Activated CD8-positive, alpha-beta T cell treated with anti-CD3 and anti-CD28 coated beads for 36 hours (primary cell): ENCODE measurements around the gene WNT11. TPM values are rescaled to one million over a fixed set of nuclear protein-coding genes. Genes with fewer than 3 reads are reported as not detected.

Experiments used
- ATAC-seq: fragments of 200-7000 bp; cut with Tn5 transposase; one replicate; pipeline ENCODE4 v1.10.0; 2021; ENCODE audit warnings: mild to moderate bottlenecking, moderate library complexity
- CTCF ChIA-PET: fragments of 350-600 bp; sonication (Branson Sonifier 250); formaldehyde crosslinking; loops from one replicate; lab custom pipeline; 2021; ENCODE audit warnings: antibody characterized with exemption; lab: Charles Lee
- POLR2A ChIA-PET: fragments of 350-600 bp; sonication (Branson Sonifier 250); formaldehyde crosslinking; loops from one replicate; lab custom pipeline; 2021; ENCODE audit warnings: antibody characterized with exemption; lab: Charles Lee
- DNase-seq: peaks from one replicate; pipeline ENCODE4 v3.0.0-alpha.2; 2020
- H3K27ac Mint-ChIP-seq: one replicate; pipeline ENCODE4 v1.8.0; 2021; ENCODE audit warnings: mild to moderate bottlenecking, mixed read lengths
- H3K27me3 Mint-ChIP-seq: one replicate; pipeline ENCODE4 v1.8.0; 2021; ENCODE audit warnings: mixed read lengths
- H3K36me3 Mint-ChIP-seq: one replicate; pipeline ENCODE4 v1.8.0; 2021; ENCODE audit warnings: low read depth, mixed read lengths
- H3K4me1 Mint-ChIP-seq: one replicate; pipeline ENCODE4 v1.8.0; 2021; ENCODE audit warnings: low read depth, mixed read lengths
- H3K4me3 Mint-ChIP-seq: one replicate; pipeline ENCODE4 v1.8.0; 2021; ENCODE audit warnings: mild to moderate bottlenecking, moderate library complexity, mixed read lengths
- H3K9me3 Mint-ChIP-seq: one replicate; pipeline ENCODE4 v1.8.0; 2021; ENCODE audit warnings: mixed read lengths
- intact Hi-C: fragments of 100-400 bp; cut with micrococcal nuclease; formaldehyde crosslinking; loops from one replicate; pipeline ENCODE4 v1.10.0; 2022
- total RNA-seq, 2 experiments: library from RNA; stranded (reverse); gene quantifications; one replicate each; pipeline ENCODE4 v1.2.3, GENCODE V29; 2021
- TF ChIP-seq, protein P1 (sequence below): fragments of 200-600 bp; IDR thresholded peaks from one replicate; pipeline ENCODE4 v1.8.0; 2022; ENCODE audit warnings: antibody characterized with exemption, mild to moderate bottlenecking

The WNT11 gene
- total RNA-seq, 2 experiments from 2014 or later, result 0.32 to 0.43 TPM

DNA sequence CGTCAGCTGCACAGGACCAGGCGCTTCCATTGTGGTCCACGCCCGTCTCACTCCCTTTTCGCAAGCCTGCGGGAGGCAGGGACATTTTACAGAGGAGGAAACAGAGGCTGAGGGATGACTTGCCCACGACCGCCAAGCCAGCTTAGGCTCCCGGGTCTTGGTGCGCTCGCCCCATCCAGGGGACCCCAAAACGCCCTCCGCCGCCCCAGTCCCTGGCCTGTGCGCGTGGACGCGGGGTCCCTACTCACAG is 300 bp downstream of the WNT11 start:
- no peaks in the 10 kb centered on the region for H3K36me3 Mint-ChIP-seq
- peaks cover 11% of the 10 kb centered on the region for H3K4me1 Mint-ChIP-seq
- peaks cover 43% of the 10 kb centered on the region for H3K27me3 Mint-ChIP-seq
- peak overlapping the region; percentile 49 for H3K4me3 Mint-ChIP-seq
- intact Hi-C loops, result loop anchor here (2.0 kb wide), 1 partner anchor 113 kb away; no protein-coding TSS in a partner anchor
- ATAC-seq (no peak), DNase-seq (no peak)
- H3K9me3 Mint-ChIP-seq, result no peaks in the 10 kb centered on the region
- TF ChIP-seq, protein P1, sequence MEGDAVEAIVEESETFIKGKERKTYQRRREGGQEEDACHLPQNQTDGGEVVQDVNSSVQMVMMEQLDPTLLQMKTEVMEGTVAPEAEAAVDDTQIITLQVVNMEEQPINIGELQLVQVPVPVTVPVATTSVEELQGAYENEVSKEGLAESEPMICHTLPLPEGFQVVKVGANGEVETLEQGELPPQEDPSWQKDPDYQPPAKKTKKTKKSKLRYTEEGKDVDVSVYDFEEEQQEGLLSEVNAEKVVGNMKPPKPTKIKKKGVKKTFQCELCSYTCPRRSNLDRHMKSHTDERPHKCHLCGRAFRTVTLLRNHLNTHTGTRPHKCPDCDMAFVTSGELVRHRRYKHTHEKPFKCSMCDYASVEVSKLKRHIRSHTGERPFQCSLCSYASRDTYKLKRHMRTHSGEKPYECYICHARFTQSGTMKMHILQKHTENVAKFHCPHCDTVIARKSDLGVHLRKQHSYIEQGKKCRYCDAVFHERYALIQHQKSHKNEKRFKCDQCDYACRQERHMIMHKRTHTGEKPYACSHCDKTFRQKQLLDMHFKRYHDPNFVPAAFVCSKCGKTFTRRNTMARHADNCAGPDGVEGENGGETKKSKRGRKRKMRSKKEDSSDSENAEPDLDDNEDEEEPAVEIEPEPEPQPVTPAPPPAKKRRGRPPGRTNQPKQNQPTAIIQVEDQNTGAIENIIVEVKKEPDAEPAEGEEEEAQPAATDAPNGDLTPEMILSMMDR, result no peak
- CTCF ChIA-PET, result interaction anchor here (1.6 kb wide), 1 partner anchor 20 kb away, joined by 3 read pairs; no protein-coding TSS in a partner anchor
- H3K27ac Mint-ChIP-seq, result no peak overlapping the region
- POLR2A ChIA-PET, result no interaction called here

DNA sequence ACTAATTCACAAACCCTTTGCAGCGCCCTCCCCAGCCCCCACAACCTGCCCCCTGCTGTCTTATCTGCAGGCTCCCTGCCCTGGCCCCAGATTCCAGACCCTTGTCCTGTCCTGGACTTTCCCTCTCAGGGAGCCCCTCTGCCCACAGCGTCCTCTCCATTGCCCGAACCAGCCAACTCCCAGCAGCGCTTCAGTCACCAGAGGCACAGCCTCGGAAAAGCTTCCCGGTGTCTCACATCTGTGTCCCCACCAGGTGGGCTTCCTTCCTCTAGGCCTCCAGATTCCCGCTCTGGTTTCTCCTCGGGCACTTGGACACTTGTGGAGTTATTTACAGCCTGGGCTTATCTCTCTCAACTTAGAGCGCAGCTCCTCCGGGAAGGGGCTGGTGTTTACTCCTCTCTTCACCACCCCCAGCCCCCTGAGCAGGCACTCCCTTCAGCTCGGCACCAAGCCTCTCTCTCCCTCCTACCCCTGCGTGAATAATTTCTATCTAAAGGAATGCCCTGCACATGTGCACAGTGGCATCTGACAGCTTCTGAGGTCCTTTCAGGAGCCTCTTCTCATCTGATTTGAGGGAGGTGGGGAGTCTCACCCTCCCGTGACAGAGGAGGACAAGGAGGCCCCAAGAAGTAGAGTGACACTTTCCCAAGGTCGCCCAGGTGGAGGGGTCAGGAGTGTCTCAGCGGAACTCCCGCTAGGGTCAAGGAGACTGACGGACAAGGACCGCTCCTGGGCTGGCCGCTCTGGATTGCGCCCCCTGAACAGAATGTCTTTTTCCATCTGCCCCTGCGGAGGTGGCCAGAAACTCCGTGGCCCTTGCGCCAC is 838 bp downstream of the WNT11 start:
- DNase-seq, result no peak
- H3K4me3 Mint-ChIP-seq, result peak overlapping the region; percentile 49
- TF ChIP-seq, protein P1, result no peak
- CTCF ChIA-PET, result interaction anchor here (1.3 to 1.6 kb wide), 2 partner anchors 20 to 114 kb away, joined by 3 read pairs; no protein-coding TSS in a partner anchor
- H3K4me1 Mint-ChIP-seq, result peaks cover 11% of the 10 kb centered on the region
- no peaks in the 10 kb centered on the region for H3K36me3 Mint-ChIP-seq
- H3K27ac Mint-ChIP-seq, result no peak overlapping the region
- no peaks in the 10 kb centered on the region for H3K9me3 Mint-ChIP-seq
- ATAC-seq, result no peak
- intact Hi-C loops, result loop anchor here (2.0 kb wide), 1 partner anchor 113 kb away; no protein-coding TSS in a partner anchor
- H3K27me3 Mint-ChIP-seq, result peaks cover 40% of the 10 kb centered on the region
- POLR2A ChIA-PET, result interaction anchor here (1.0 kb wide), 2 partner anchors 9 to 30 kb away, joined by 3 to 4 read pairs; no protein-coding TSS in a partner anchor

DNA sequence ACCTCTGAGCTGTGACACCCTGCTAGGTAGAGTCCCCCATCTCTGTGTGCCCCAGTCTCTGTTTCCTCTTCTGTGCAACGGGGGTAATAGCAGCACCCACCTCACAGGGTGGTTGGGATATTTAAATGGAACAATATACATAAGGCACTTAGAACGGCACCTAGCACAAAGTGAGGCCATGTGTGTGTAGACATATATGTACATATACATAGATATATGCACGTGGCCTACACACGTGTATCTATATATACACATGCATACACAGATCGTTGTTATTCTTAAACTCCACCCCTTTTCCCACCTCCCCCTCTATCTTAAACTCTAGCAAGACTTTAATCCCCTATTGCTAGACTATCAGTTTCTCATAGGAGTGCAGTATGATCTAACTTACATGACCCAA is 2.4 kb downstream of the WNT11 start:
- CTCF ChIA-PET, result no interaction called here
- DNase-seq (no peak), ATAC-seq (no peak)
- TF ChIP-seq, protein P1, result no peak
- Mint-ChIP-seq H3K36me3 (no peaks in the 10 kb centered on the region), H3K4me1 (peaks cover 11% of the 10 kb centered on the region), H3K27ac (no peak overlapping the region), H3K27me3 (peaks cover 39% of the 10 kb centered on the region), H3K4me3 (no peak overlapping the region), H3K9me3 (no peaks in the 10 kb centered on the region)
- intact Hi-C loops, result no loop called here
- POLR2A ChIA-PET, result interaction anchor here (0.7 kb wide), 1 partner anchor 28 kb away, joined by 3 read pairs; no protein-coding TSS in a partner anchor

DNA sequence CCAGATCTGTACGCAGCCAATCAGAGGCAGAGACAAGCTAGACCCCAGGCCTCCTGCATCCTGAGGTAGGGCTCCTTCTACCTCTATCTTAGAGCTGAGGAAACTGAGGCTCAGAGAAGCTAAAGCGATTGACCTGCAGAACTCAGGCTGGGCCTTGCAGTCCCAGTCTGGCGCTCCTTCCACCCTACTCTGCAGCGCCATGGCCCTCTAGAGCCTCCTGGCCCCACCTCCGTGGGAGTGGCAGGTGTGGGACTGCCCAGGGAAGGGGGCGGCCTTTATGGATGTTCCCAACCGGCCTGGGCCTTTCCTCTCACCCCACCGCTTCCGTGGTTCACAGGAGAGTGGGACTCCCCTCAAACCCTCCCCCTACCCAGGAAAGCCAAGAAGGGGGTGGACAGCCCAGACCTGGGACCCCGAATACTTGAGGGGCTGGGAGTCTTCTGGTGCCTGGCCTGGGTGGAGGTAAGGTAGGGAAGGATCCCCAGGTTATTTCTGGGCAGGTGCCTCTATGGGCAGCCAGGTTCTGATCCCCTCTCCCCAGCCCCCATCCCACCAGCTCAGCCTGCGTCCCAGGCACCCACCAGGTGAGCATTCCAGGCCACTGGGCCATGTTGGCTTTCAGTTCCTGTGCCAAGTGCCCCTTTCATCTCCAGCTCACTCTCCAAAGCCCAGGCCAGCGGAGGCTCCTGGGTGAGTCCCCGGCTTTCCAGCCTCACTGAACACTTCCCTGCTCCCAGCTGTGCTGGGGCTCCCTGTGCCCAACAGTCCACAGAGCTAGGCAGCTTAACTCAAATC is 3.0 kb downstream of the WNT11 start:
- H3K4me3 Mint-ChIP-seq, result no peak overlapping the region
- DNase-seq (no peak), ATAC-seq (no peak)
- intact Hi-C loops, result no loop called here
- POLR2A ChIA-PET, result no interaction called here
- H3K27me3 Mint-ChIP-seq, result peaks cover 39% of the 10 kb centered on the region
- TF ChIP-seq, protein P1, result no peak
- H3K9me3 Mint-ChIP-seq, result no peaks in the 10 kb centered on the region
- H3K36me3 Mint-ChIP-seq, result no peaks in the 10 kb centered on the region
- peaks cover 11% of the 10 kb centered on the region for H3K4me1 Mint-ChIP-seq
- no peak overlapping the region for H3K27ac Mint-ChIP-seq
- CTCF ChIA-PET, result interaction anchor here (1.1 kb wide), 1 partner anchor 116 kb away, joined by 4 read pairs; no protein-coding TSS in a partner anchor
